Choroid plexus epithelial cell (primary cell): ENCODE measurements around the gene DNAJC30.
"Not testable (repeated sequence)": the region's sequence is repeated elsewhere in the genome, so short reads cannot be mapped to it uniquely, and the experiment has no call there.

Experiments used
- DNase-seq: peaks from one replicate; pipeline ENCODE4 v3.0.0-alpha.2; 2010; ENCODE audit warnings: low read depth
- H3K4me3 ChIP-seq: 2 replicates; pipeline ENCODE4 v1.5.1; 2011; ENCODE audit warnings: low read depth, mild to moderate bottlenecking, control low read depth, low read length, moderate library complexity
- CTCF ChIP-seq: conservative IDR thresholded peaks from 2 replicates; pipeline ENCODE4 v1.5.1; 2011; ENCODE audit warnings: low read depth, mild to moderate bottlenecking, control low read depth, inconsistent platforms, low read length, moderate library complexity

DNAJC30 gene

GRCh38 chr7:73669858-73670385 is 13.3 kb downstream of the DNAJC30 start:
- DNase-seq = no peak
- no peak for TF ChIP-seq CTCF
- H3K4me3 ChIP-seq = no peak overlapping the region

- DNase-seq = no peak
- no peak for TF ChIP-seq CTCF
- no peak overlapping the region for H3K4me3 ChIP-seq
These were observed 14.0 kb downstream of the DNAJC30 start for GRCh38 chr7:73669288-73669701.

- H3K4me3 ChIP-seq = peak overlapping the region; percentile 63
- DNase-seq = no peak
- TF ChIP-seq CTCF = no peak
These were observed 14.4 kb downstream of the DNAJC30 start for GRCh38 chr7:73668886-73669230.

GRCh38 chr7:73668103-73668885 is 15.0 kb downstream of the DNAJC30 start:
- no peak for TF ChIP-seq CTCF
- H3K4me3 ChIP-seq = peak overlapping the region; percentile 63
- DNase-seq = peak; percentile 18

- DNase-seq = peak; percentile 91
- peak within 1 kb of the TSS; percentile 63 for H3K4me3 ChIP-seq
- TF ChIP-seq CTCF = peak; percentile 59
These were observed 15.7 kb downstream of the DNAJC30 start, which contains the start of gene VPS37D for GRCh38 chr7:73667344-73668102. TSS of gene VPS37D (plus strand) at chr7:73667831. CDS start at chr7:73667959, 128 bp downstream.

GRCh38 chr7:73663033-73663432 is 20.2 kb downstream of the DNAJC30 start:
- H3K4me3 ChIP-seq = no peak overlapping the region
- no peak for DNase-seq
- TF ChIP-seq CTCF = no peak

- DNase-seq, H3K4me3 ChIP-seq: not testable (repeated sequence)
These were observed 22.7 kb downstream of the DNAJC30 start for GRCh38 chr7:73660594-73660993.
